Mesothelial cell of epicardium (in vitro differentiated cells): ENCODE data around the gene HENMT1. TPM values are rescaled to one million over a fixed set of nuclear protein-coding genes. Genes with fewer than 3 reads are reported as not detected.

Experiments
- DNase-seq, 2 experiments: peaks; one replicate each; pipeline ENCODE4 v3.0.0; 2021; ENCODE audit warnings: low spot score in 2 of 2; ENCODE audit not compliant: unreplicated experiment in 2 of 2
- H3K27ac Mint-ChIP-seq: 2 replicates; pipeline ENCODE4 v1.8.0; 2021; ENCODE audit warnings: mixed read lengths
- H3K27me3 Mint-ChIP-seq: 2 replicates; pipeline ENCODE4 v1.8.0; 2021; ENCODE audit warnings: low read depth, mixed read lengths
- H3K36me3 Mint-ChIP-seq: 2 replicates; pipeline ENCODE4 v1.8.0; 2021; ENCODE audit warnings: mixed read lengths
- H3K4me1 Mint-ChIP-seq: 2 replicates; pipeline ENCODE4 v1.8.0; 2021; ENCODE audit warnings: mixed read lengths
- H3K4me3 Mint-ChIP-seq: 2 replicates; pipeline ENCODE4 v1.8.0; 2021; ENCODE audit warnings: mild to moderate bottlenecking, moderate library complexity, mixed read lengths
- H3K9me3 Mint-ChIP-seq: 2 replicates; pipeline ENCODE4 v1.8.0; 2021; ENCODE audit warnings: mixed read lengths
- CTCF ChIP-seq: fragments of 200-600 bp; sonication (generic); IDR thresholded peaks from one replicate; pipeline ENCODE4 v1.5.0; 2021; ENCODE audit warnings: antibody characterized with exemption; ENCODE audit not compliant: unreplicated experiment
- total RNA-seq: library from RNA; stranded (reverse); gene quantifications from 3 replicates; pipeline ENCODE4 v1.2.1, GENCODE V29; 2021

Gene HENMT1
- total RNA-seq, 1 donor from 2014 or later, result 8.5 TPM

- Mint-ChIP-seq H3K4me1 (no peaks in the 10 kb centered on the region), H3K27ac (no peak overlapping the region), H3K36me3 (peaks cover 12% of the 10 kb centered on the region), H3K4me3 (no peak overlapping the region), H3K27me3 (no peaks in the 10 kb centered on the region), H3K9me3 (no peaks in the 10 kb centered on the region)
- no peak for DNase-seq
- no peak for TF ChIP-seq CTCF
Measured at GRCh38 chr1:108627951-108628350, 32.9 kb downstream of the HENMT1 start.

- H3K27ac Mint-ChIP-seq, result no peak overlapping the region
- H3K27me3 Mint-ChIP-seq, result no peaks in the 10 kb centered on the region
- no peak overlapping the region for H3K4me3 Mint-ChIP-seq
- TF ChIP-seq CTCF, result no peak
- no peak for DNase-seq
- H3K36me3 Mint-ChIP-seq, result peaks cover 10% of the 10 kb centered on the region
- no peaks in the 10 kb centered on the region for H3K9me3 Mint-ChIP-seq
- H3K4me1 Mint-ChIP-seq, result no peaks in the 10 kb centered on the region
Measured at GRCh38 chr1:108627256-108627655, 33.6 kb downstream of the HENMT1 start.

DNA sequence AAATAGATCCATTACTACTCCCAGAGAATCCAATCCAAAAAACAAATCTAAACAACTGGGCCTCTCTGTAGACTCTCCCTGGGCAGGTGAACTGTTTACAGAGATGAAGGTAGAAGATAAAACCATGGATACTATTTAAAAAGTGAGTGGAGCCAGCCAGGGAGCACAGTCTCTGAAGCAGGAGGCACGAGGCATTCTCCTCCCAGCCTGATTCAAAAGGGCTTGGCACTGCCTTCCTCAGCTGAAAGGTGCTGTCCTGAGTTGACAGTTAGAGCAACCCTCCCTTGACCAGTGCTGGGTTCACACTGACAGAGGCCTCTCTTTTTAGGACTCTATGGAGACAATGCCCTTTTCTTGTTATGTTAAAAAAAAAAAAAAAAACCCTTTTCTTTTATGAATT lies 36.8 kb downstream of the HENMT1 start:
- Mint-ChIP-seq H3K36me3 (no peaks in the 10 kb centered on the region), H3K9me3 (no peaks in the 10 kb centered on the region), H3K27ac (no peak overlapping the region), H3K4me1 (no peaks in the 10 kb centered on the region), H3K4me3 (no peak overlapping the region), H3K27me3 (no peaks in the 10 kb centered on the region)
- no peak for TF ChIP-seq CTCF
- DNase-seq, result no peak

DNA sequence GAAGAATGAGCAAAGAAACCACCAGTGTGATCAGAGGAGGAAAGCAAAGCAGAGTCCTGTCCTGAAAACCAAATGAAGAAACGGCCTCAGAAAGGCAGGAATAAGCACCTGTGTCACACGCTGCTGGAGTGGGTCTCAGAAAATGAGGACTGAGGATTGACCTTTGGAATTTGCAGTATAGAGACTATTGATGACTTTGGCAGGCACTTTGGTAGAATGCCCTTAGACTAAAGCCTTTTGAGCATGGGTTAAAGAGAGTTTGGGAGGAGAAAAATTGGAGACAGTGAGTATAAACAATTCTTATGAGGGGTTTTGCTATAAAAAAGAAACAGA lies 43.2 kb downstream of the HENMT1 start:
- peaks cover 2% of the 10 kb centered on the region for H3K36me3 Mint-ChIP-seq
- no peak for DNase-seq
- no peaks in the 10 kb centered on the region for H3K4me1 Mint-ChIP-seq
- H3K27ac Mint-ChIP-seq, result no peak overlapping the region
- H3K27me3 Mint-ChIP-seq, result no peaks in the 10 kb centered on the region
- no peak for TF ChIP-seq CTCF
- no peaks in the 10 kb centered on the region for H3K9me3 Mint-ChIP-seq
- no peak overlapping the region for H3K4me3 Mint-ChIP-seq

DNA sequence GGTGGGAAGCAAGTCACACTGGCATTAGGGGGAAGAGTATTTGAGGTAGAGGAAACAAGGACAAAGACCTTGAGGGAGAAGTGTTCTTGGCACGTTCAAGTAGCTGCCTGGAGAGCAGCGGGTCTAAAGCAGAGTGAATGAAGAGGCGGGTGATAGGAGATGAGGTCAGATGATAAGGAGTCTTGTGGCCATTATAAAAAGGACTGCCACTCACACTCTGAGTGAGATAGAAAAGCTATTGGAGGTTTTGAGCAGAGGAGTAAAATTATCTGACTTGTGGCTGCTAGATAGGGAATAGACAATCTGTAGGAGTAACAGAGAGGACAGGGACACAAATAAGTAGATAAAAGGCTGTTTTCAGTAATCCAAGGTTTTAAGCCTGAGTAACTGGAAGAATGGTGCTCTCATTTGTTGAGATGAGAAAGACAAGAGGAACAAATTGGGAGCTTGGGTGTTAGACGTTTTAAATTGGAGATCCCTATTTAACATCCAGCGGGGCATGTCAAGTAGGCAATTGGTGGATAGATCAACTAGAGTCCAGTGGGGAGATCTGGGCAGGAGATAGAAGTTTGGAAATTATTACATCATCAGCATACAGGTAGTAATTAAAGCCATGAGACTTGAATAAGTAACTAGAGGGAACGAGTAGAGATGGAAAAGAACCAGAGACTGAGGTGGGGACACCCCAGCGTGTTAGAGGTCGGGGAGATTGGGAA lies 43.7 kb downstream of the HENMT1 start:
- H3K4me1 Mint-ChIP-seq, result no peaks in the 10 kb centered on the region
- no peak for TF ChIP-seq CTCF
- no peak overlapping the region for H3K27ac Mint-ChIP-seq
- H3K27me3 Mint-ChIP-seq, result no peaks in the 10 kb centered on the region
- DNase-seq, result no peak
- peaks cover 2% of the 10 kb centered on the region for H3K36me3 Mint-ChIP-seq
- no peaks in the 10 kb centered on the region for H3K9me3 Mint-ChIP-seq
- H3K4me3 Mint-ChIP-seq, result no peak overlapping the region

GRCh38 chr1:108615544-108615943 lies 45.3 kb downstream of the HENMT1 start:
- no peak for DNase-seq
- Mint-ChIP-seq H3K27ac (no peak overlapping the region), H3K9me3 (no peaks in the 10 kb centered on the region), H3K27me3 (no peaks in the 10 kb centered on the region), H3K4me3 (no peak overlapping the region), H3K36me3 (peaks cover 2% of the 10 kb centered on the region), H3K4me1 (no peaks in the 10 kb centered on the region)
- no peak for TF ChIP-seq CTCF
